Measurements from ENCODE around the gene SHOC2.
A peak's percentile ranks its signal among the peaks of the same experiment; 100 is the strongest.

Gene SHOC2

DNA sequence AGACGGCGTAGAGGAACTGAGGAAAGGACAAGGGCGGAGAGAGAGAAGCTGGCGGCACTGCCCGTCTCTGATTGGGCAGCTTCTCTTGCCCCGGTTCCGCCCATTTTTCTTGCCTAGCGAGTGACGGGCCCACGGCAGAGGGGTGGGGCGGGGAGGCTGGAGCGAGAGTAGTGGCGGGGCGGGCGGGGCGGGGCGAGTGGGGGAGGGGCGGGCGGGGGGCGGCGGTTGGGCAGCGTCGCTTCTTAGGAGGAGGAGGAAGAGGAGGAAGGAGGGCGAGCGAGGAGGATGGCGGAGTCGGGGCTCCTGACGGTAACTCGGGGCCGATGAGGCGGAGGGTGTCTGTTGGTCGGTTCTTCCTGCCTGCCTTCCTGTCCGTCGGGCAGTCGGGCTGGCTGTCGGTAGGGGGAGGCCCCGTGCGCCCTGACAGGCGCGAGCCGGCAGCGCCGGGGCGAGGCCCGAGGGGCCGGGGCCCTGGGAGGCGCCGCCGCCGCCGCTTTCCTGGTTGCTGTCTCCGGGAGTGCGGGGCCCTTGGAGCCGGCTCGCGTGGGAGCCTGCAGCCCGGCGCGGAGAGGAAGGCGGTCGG, at the start of gene SHOC2:
Gene SHOC2 (plus strand): TSS at position 256 of the 583 bp plus-strand sequence. CDS start 44,755 bp downstream, outside the sequence.
- peak; percentile 40 for DNase-seq

GRCh38 chr10:110870823-110871297, 48.5 kb upstream of the SHOC2 start:
- DNase-seq, result no peak

DNA sequence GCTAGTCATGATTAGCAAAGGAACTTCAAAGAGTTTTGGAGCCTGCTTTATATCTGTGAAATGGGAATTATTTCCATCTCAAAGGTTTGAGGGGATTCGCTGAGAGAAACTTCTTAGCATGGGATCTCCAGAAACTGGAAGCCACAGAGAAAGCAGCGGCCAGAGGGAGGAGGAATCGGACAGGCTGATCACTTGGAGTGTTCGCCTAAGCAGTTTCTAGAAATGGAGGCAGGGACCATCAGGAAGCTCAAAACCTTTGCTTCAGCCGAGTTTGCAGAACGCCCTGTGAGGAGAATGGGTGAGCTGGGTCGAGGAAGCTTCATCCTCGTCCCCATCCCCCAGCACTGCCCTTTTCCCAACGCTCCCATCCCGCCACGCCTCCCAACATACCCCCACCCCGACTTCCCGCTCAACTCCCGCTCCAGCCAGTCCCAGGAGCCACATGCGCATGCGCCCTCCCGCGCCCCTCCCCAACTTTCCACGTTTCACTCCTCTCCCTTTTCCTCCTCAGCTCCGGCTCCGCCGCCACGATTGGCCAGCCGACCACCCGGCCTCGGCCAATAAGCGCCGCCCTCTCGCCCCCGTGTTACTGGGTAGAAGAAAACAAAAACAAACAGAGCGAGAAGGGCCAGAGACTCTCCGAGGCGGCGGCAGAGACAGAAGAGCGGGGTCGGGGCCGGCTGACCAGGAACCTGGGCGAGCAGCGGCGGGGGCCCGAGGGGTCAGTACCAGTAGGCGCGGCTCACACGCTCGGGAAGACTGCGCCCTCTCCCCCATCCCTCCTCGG, 47.9 kb upstream of the SHOC2 start, which contains the start of gene PDCD4:
Gene PDCD4 (plus strand): TSS at position 631 of the 787 bp plus-strand sequence. CDS start 4,100 bp downstream, outside the sequence.
- peak; percentile 61 for DNase-seq

DNA sequence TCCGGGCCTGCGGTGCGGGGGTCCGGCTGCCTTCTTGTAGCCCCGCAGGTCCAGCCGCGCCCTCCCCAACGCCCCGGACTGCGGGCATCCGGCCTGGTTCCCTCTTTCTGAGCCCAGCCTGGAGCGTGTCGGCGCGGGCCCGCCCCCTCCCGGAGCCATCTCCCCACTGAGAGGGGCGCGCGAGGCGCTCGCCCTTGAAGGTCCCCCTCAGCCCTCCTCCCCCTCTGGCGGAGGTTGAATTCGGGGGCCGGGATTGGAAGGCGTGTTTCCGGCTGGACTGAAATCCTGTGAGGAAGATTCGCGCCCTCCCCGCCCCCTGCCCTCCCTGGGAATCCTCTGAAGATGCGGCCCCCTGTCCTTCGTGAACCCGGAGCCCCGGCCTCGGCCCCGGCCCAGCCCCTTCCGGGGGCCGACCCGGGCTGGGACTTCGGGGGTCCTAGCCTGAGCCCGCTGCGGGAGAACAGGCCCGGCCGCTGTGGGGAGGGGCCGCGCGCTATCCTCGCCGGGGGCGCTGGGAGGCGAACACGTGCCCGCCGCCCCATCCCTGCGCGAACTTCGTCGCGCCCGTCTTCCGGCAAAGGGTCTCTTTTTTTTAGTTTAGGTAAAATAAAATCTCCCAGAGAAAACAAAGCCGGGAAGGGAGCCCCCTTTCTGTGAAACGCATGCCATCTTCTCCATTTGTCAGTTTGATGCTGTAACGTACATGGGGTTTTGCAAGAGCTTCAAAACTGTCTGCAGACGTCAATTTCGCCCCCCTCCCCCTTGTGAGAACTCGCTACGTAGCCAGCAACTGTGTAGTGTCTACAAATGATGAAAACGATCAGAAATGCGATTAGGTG, 47.0 kb upstream of the SHOC2 start:
- DNase-seq, result no peak

DNA sequence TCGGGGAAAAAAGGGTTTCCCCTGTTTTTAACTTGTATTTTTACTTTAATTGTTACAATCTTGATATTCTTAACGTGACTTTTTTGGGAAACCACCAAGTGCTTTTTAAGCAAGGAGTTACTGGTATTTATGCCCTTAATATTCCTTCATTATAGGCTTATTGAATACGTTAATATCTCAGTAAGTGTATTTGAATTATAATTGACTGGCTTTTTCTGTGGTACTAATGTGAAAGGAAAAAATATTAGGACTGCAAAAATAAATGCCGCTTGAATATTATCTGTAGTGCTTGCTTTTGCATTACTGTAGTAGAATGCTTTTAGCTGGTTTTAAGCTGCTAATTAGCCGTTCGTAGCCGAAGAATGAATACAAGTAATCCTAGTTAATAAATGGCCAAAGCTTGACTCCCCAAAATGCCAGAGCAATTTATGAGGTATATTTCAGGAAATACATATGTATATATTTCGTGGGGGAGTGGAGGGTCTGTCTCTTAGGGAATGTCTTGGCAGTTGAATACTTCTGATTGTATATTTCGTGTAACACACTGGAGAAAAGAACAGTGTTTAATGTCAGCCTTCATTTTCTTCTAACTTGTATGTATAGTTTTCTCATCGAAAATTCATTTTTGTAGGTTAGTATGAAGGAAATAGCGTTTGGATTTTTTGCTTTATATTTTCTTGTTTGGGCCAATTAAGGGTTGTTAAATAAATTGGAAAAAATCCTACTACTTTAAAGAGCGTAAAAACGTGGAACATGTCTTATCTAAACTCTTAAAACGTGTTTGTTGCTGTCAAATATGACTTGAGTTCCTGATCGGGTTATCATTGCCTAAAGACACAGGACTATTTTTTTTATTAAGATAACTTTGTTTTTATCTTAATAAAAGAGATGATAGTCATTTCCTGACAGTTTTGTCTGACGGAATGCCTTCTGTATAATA, 46.1 kb upstream of the SHOC2 start:
- DNase-seq, result no peak

DNA sequence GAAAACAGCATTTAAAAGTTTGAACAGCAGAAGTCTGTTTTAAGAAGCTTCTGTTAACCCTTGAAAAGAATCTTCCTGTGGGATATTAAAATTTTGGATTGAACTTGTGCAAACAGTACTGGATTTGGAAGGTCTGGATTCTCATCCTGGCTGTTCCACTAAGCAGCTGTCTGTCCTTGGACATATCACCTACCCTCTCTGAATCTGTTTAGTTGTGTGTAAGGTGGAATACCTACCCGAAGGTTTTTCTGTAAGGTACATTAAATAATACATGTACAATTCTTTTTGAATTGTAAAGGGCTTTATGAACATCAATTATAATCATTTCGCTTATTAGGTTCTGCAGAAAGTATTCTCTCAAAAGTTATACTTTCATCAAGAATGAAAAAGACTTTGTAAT, 45.5 kb upstream of the SHOC2 start:
- DNase-seq, result no peak

GRCh38 chr10:110876000-110876399, 43.4 kb upstream of the SHOC2 start:
- DNase-seq, result no peak

GRCh38 chr10:110876788-110877187, 42.6 kb upstream of the SHOC2 start:
- DNase-seq, result no peak

GRCh38 chr10:110880012-110880411, 39.4 kb upstream of the SHOC2 start:
- no peak for DNase-seq

DNA sequence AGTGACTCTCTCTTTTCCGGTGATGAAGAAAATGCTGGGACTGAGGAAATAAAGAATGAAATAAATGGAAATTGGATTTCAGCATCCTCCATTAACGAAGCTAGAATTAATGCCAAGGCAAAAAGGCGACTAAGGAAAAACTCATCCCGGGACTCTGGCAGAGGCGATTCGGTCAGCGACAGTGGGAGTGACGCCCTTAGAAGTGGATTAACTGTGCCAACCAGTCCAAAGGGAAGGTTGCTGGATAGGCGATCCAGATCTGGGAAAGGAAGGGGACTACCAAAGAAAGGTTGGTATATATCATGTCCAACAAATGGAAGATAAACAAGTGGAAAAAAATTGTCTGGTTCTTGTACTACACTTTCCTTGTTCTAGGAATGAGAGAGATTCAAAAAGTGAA, 38.2 kb upstream of the SHOC2 start:
- no peak for DNase-seq

DNA sequence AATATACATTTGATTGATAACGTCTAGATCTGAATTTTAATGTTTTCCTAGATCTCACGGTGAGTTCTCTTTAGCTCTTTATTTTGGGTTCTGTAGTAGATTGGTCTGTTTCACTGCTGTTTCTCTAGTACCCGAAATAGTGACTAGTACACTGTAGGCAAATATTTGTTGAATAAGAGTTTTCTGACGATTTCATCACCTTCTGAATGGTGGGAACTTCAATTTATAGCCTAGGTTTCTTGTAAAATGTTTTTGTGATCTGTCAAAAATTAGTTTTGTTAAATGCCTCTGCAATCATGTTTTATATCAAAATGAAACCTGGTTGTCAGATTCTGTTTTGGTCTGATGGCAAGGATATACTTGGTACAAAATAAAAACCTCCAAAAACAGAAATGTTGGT, 37.5 kb upstream of the SHOC2 start:
- no peak for DNase-seq

DNA sequence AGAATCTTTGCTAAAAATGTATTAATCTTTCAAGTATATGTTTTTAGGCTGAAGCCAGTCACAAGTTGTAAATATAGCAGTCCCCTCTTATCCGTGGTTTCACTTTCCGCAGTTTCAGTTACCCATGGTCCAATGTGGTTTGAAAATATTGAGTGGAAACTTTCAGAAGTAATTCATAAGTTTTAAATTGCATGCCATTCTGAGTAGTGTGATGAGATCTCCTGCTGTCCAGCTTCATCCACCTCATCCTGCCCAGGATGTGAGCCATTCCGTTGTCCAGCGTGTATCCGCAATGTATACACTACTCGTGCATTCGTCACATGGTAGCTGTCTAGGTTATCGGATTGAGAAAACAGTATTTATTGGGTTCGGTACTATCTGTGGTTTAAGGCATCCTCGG, 35.5 kb upstream of the SHOC2 start:
- no peak for DNase-seq

DNA sequence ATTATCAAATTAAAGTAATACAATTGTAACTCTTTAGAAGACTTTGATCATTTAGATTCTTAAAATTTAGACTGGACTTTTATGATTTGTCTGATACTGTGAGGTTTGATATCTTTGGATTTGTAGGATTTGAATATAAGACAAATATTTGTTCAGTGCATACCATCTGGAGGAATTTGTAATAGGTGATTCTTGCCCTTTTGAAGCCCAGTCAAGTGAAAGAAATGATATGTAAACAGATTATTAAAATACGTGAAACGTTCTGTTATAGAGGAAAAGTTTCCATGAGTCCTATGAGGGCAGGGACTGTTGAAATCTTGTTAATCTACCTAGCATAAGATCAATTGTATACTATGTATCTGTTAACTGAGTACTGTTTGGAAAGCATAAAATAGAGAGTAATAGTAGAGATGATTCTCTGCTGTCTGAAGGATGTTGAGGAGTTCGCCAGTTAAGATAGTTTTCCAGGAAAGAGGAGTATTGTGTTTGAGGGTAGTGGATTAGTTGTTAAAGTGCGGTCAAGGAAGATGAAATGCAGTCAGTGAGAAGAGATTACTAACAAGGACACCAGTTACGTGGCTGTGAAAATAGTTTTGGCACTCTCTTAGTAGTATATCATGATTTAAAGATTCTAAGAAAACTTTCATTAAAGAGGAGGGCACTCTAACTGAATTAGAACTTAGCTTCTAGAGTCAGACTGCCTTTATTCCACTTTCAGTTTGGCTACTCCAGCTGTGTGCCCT, 33.3 kb upstream of the SHOC2 start:
- DNase-seq, result no peak

GRCh38 chr10:110887560-110887959, 31.8 kb upstream of the SHOC2 start:
- DNase-seq, result no peak

GRCh38 chr10:110892602-110893288, 26.7 kb upstream of the SHOC2 start:
- DNase-seq, result no peak

DNA sequence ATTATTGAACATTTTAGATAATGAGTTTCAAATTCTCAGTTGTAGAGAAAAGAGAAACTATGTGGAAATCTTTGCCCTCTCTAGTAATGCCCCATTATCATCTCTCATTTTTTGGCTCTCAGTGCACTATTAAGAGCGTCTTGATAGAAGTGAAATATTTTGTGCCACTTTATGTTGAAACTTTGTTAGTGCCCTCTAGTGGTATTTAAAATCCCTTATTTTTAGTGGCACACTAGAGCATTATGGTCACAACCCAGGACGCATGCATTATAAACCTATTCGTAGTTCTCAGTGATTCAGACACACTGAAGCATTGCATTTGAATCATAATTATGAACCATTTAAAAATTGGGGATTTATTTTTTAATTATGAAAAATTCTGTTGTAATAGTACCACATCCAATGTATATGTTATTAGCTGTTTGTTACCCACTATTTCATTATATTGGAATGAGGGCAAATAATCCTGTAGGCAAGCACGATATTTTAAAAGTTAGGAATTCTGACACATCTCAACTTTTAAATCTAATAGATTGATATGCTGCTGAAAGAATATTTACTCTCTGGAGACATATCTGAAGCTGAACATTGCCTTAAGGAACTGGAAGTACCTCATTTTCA, 25.7 kb upstream of the SHOC2 start:
- DNase-seq, result no peak

GRCh38 chr10:110897184-110897583, 22.2 kb upstream of the SHOC2 start:
- DNase-seq, result no peak

- no peak for DNase-seq
These were observed 21.0 kb upstream of the SHOC2 start for GRCh38 chr10:110898391-110898790.

GRCh38 chr10:110900983-110901382, 18.4 kb upstream of the SHOC2 start:
- no peak for DNase-seq

All from cortex of kidney (tissue), 1 donor.